K562 (cell line): ENCODE measurements around the gene TMEM132C. TPM values are rescaled to one million over a fixed set of nuclear protein-coding genes. Genes with fewer than 3 reads are reported as not detected.

Experiments used
- ATAC-seq: fragments of 200-7000 bp; cut with Tn5 transposase; 3 replicates; pipeline ENCODE4 v1.9.1; 2020; ENCODE audit warnings: moderate library complexity
- BruUV-seq: library from RNA; stranded (reverse); fragments of 400-500 nt; replicated peaks from 2 replicates; lab custom pipeline; 2021; lab: Mats Ljungman, UMichigan
- CTCF ChIA-PET: fragments of 300-600 bp; formaldehyde crosslinking; extraction: SDS; loops from one replicate; lab custom pipeline; 2021; ENCODE audit warnings: low intra/inter-chr PET ratio; lab: Yijun Ruan, JAX
- POLR2A ChIA-PET: fragments of 300-600, 350-650 bp; sonication (Branson Sonifier 250); formaldehyde crosslinking; extraction: SDS; loops from one replicate; lab custom pipeline; 2021; ENCODE audit warnings: antibody characterized with exemption, inconsistent platforms; lab: Yijun Ruan, JAX
- DNase-seq, 4 experiments: peaks; one replicate each; pipeline versions ENCODE4 v3.0.0 to v3.0.0-alpha.2; 2011 to 2018; ENCODE audit warnings: low spot score in 3 of 4, mixed read lengths in 3 of 4; ENCODE audit errors: extremely low read depth in 1 of 4
- FAIRE-seq: peaks from 2 replicates; lab custom pipeline; 2011; peaks lifted over from hg19 to GRCh38; lab: Jason Lieb, UNC
- H2AFZ ChIP-seq: 2 replicates; pipeline ENCODE4 v1.6.0; 2011; ENCODE audit warnings: low read depth, low read length, control low read depth, inconsistent platforms
- H3K27ac ChIP-seq: fragments of 200-600 bp; 3 replicates; pipeline ENCODE4 v1.8.0; 2011; ENCODE audit warnings: low read depth, mild to moderate bottlenecking, control low read depth, inconsistent platforms, low read length, moderate library complexity, mixed read lengths; ENCODE audit errors: extremely low read depth
- H3K27me3 ChIP-seq, 2 experiments: fragments of 300-600 bp in 1 of 2; 2 replicates in 1 of 2; 3 replicates in 1 of 2; pipeline versions ENCODE4 v1.6.0 to v1.8.0; 2011; ENCODE audit warnings: inconsistent platforms in 2 of 2, low read length in 2 of 2, mild to moderate bottlenecking in 1 of 2, mixed read lengths in 1 of 2, moderate library complexity in 1 of 2; ENCODE audit not compliant: control insufficient read depth in 2 of 2, insufficient read depth in 2 of 2
- H3K36me3 ChIP-seq: fragments of 300-600 bp; 3 replicates; pipeline ENCODE4 v1.8.0; 2011; ENCODE audit warnings: mild to moderate bottlenecking, low read length, inconsistent platforms; ENCODE audit not compliant: control insufficient read depth, insufficient read depth
- H3K4me1 ChIP-seq, 2 experiments: fragments of 200-600 bp in 1 of 2; replicated peaks in 1 of 2; 2 replicates in 1 of 2; 3 replicates in 1 of 2; pipeline versions ENCODE4 v1.5.1 to v1.8.0; 2011; ENCODE audit warnings: inconsistent platforms in 2 of 2, low read length in 2 of 2, mild to moderate bottlenecking in 1 of 2, mixed read lengths in 1 of 2, moderate library complexity in 1 of 2; ENCODE audit not compliant: control insufficient read depth in 2 of 2, insufficient read depth in 2 of 2
- H3K4me2 ChIP-seq: 2 replicates; pipeline ENCODE4 v1.6.1; 2011; ENCODE audit warnings: low read length, control low read depth, inconsistent platforms, mixed read lengths; ENCODE audit not compliant: insufficient read depth
- H3K4me3 ChIP-seq: fragments of 200-600 bp; sonication (generic), shearing (Covaris generic); 2 replicates; pipeline ENCODE4 v1.5.1; 2016; ENCODE audit warnings: control low read depth, inconsistent platforms
- H3K79me2 ChIP-seq: fragments of 200-600 bp; 3 replicates; pipeline ENCODE4 v1.8.0; 2011; ENCODE audit warnings: low read length, inconsistent platforms; ENCODE audit not compliant: control insufficient read depth, insufficient read depth
- H3K9ac ChIP-seq, 2 experiments: 2 replicates each; pipeline versions ENCODE4 v1.6.0 to v1.6.1; 2011; ENCODE audit warnings: low read depth in 2 of 2, low read length in 2 of 2, control low read depth in 1 of 2, inconsistent platforms in 1 of 2, mild to moderate bottlenecking in 1 of 2, mixed read lengths in 1 of 2; ENCODE audit not compliant: insufficient read depth in 1 of 2
- H3K9me1 ChIP-seq: one replicate; pipeline ENCODE4 v1.6.0; 2011; ENCODE audit warnings: inconsistent platforms, mild to moderate bottlenecking, low read length, moderate library complexity; ENCODE audit not compliant: control insufficient read depth, insufficient read depth
- H3K9me3 ChIP-seq: replicated peaks from 2 replicates; pipeline ENCODE4 v1.5.1; 2011; ENCODE audit warnings: low read depth, low read length, inconsistent platforms; ENCODE audit not compliant: control insufficient read depth, insufficient read depth
- H4K20me1 ChIP-seq: replicated peaks from 2 replicates; pipeline ENCODE4 v1.6.1; 2011; ENCODE audit warnings: low read length, inconsistent platforms, mixed read lengths; ENCODE audit not compliant: control insufficient read depth, insufficient read depth
- BRD4 ChIP-seq: fragments of 200-600 bp; sonication (generic); IDR thresholded peaks from 2 replicates; pipeline ENCODE4 v1.6.1; 2017; ENCODE audit warnings: inconsistent platforms
- CBX8 ChIP-seq: fragments of 200-600 bp; sonication (generic); IDR thresholded peaks from 2 replicates; pipeline ENCODE4 v1.6.1; 2012; ENCODE audit warnings: borderline replicate concordance, mixed run types, low read depth, mild to moderate bottlenecking, moderate library complexity, mixed read lengths, low read length, control low read depth, inconsistent platforms; ENCODE audit not compliant: poor library complexity, severe bottlenecking; ENCODE audit errors: extremely low read depth
- CCNT2 ChIP-seq: IDR thresholded peaks from 2 replicates; pipeline ENCODE4 v1.6.1; 2011; ENCODE audit warnings: borderline replicate concordance, low read depth, mild to moderate bottlenecking, moderate library complexity, mixed read lengths, low read length; ENCODE audit not compliant: insufficient read length; ENCODE audit errors: extremely low read depth
- ESRRA ChIP-seq: fragments of 450-650 bp; IDR thresholded peaks from 2 replicates; pipeline ENCODE4 v1.6.1; 2014; ENCODE audit warnings: low read depth, mild to moderate bottlenecking, moderate library complexity, borderline replicate concordance
- ETV6 ChIP-seq, 3 experiments: fragments of 150-350 bp in 1 of 3; sonication (generic) in 1 of 3; formaldehyde crosslinking in 1 of 3; IDR thresholded peaks; 2 replicates each; pipeline versions ENCODE4 v1.6.1 to v1.8.0; 2014 to 2022; ENCODE audit warnings: borderline replicate concordance in 2 of 3, low read depth in 2 of 3, antibody characterized with exemption in 1 of 3, low read length in 1 of 3, mild to moderate bottlenecking in 1 of 3, missing genetic modification reagents in 1 of 3
- KAT2B ChIP-seq: IDR thresholded peaks from one replicate; pipeline ENCODE4 v1.6.1; 2012; ENCODE audit warnings: low read depth, mild to moderate bottlenecking, control low read depth, inconsistent platforms, low read length, moderate library complexity
- MCM2 ChIP-seq: fragments of 450-650 bp; IDR thresholded peaks from 2 replicates; pipeline ENCODE4 v1.6.1; 2017; ENCODE audit warnings: low read depth, mild to moderate bottlenecking
- MECOM ChIP-seq: fragments of 250-450 bp; sonication (Bioruptor Pico); IDR thresholded peaks from 2 replicates; pipeline ENCODE4 v1.8.0; 2022; ENCODE audit warnings: inconsistent platforms
- MEIS2 ChIP-seq: fragments of 450-650 bp; IDR thresholded peaks from 2 replicates; pipeline ENCODE4 v1.6.1; 2014; ENCODE audit warnings: mild to moderate bottlenecking; ENCODE audit not compliant: partially characterized antibody
- NFIX ChIP-seq: fragments of 250-450 bp; sonication (Bioruptor Pico); IDR thresholded peaks from 2 replicates; pipeline ENCODE4 v1.4.0; 2020; ENCODE audit warnings: low read depth, mild to moderate bottlenecking, moderate library complexity
- POLR2AphosphoS5 ChIP-seq: IDR thresholded peaks from 2 replicates; pipeline ENCODE4 v1.6.1; 2011; ENCODE audit warnings: mild to moderate bottlenecking, low read depth, low read length, moderate library complexity; ENCODE audit not compliant: control insufficient read depth, insufficient read depth
- RBFOX2 ChIP-seq: fragments of 200-400 bp; formaldehyde crosslinking; IDR thresholded peaks from 2 replicates; pipeline ENCODE4 v1.6.1; 2017; ENCODE audit warnings: low read depth, mild to moderate bottlenecking, low read length, moderate library complexity
- SIX5 ChIP-seq, 2 experiments: IDR thresholded peaks; 2 replicates each; pipeline ENCODE4 v1.6.1; 2011; ENCODE audit warnings: low read length in 2 of 2, borderline replicate concordance in 1 of 2, low read depth in 1 of 2, mild to moderate bottlenecking in 1 of 2, moderate library complexity in 1 of 2; ENCODE audit not compliant: insufficient read depth in 1 of 2
- UBTF ChIP-seq, 2 experiments: IDR thresholded peaks; 2 replicates each; pipeline ENCODE4 v1.6.1; 2012; ENCODE audit warnings: improper control_type of control experiment in 2 of 2, low read depth in 2 of 2, low read length in 2 of 2, borderline replicate concordance in 1 of 2
- ZNF124 ChIP-seq: sonication (generic); formaldehyde crosslinking; IDR thresholded peaks from 2 replicates; pipeline ENCODE4 v1.8.1; 2022; ENCODE audit warnings: missing genetic modification reagents
- ZNF212 ChIP-seq: fragments of 450-650 bp; formaldehyde crosslinking; IDR thresholded peaks from 2 replicates; pipeline ENCODE4 v1.4.0; 2020; ENCODE audit warnings: mild to moderate bottlenecking
- ZNF232 ChIP-seq: sonication (generic); formaldehyde crosslinking; IDR thresholded peaks from 2 replicates; pipeline ENCODE4 v1.8.0; 2022; ENCODE audit warnings: mild to moderate bottlenecking, missing genetic modification reagents
- ZNF324 ChIP-seq: fragments of 250-450 bp; sonication (Bioruptor Pico); IDR thresholded peaks from 2 replicates; pipeline ENCODE4 v1.4.0; 2020; ENCODE audit warnings: mild to moderate bottlenecking
- ZNF408 ChIP-seq: fragments of 250-450 bp; sonication (Bioruptor Pico); IDR thresholded peaks from 2 replicates; pipeline ENCODE4 v1.4.0; 2020; ENCODE audit warnings: low read depth, mild to moderate bottlenecking, moderate library complexity
- WGBS: fragments of 100-300 bp; shearing (Covaris generic); methylation state at CpG from one replicate; pipeline ENCODE4 v1.1.6; 2016; ENCODE audit warnings: low coverage, mixed read lengths; ENCODE audit not compliant: insufficient coverage; ENCODE audit errors: missing lambda C conversion rate; 5-methylcytosine and 5-hydroxymethylcytosine counted together
- in situ Hi-C: fragments of 300-500 bp; cut with MboI; formaldehyde crosslinking; loops from 4 replicates; pipeline ENCODE4 v1.15.0; 2018; ENCODE audit warnings: inconsistent platforms, mixed read lengths
- intact Hi-C: fragments of 100-400 bp; cut with micrococcal nuclease; formaldehyde crosslinking; loops from 2 replicates; pipeline ENCODE4 v1.14.2; 2022
- polyA plus RNA-seq, 8 experiments: library from polyadenylated mRNA; depleted of rRNA in 4 of 8; stranded (reverse) in 5 of 8; unstranded in 3 of 8; fragments of >200 nt; fragmentation: Nextera tagmentation in 2 of 8; fragmentation: Illumina TruSeq in 1 of 8; extraction: Ambion mirVana in 2 of 8; extraction: Trizol in 1 of 8; gene quantifications; 2 replicates each; pipeline versions ENCODE4 v1.2.1 to v1.2.3, GENCODE V29; 2011 to 2014; ENCODE audit warnings: inconsistent platforms in 1 of 8, missing spikeins in 1 of 8
- total RNA-seq, 7 experiments: library from RNA; depleted of rRNA in 6 of 7; stranded (reverse); fragments of >200 nt in 6 of 7; fragmentation: Illumina TruSeq in 2 of 7; extraction: Trizol in 2 of 7; gene quantifications; 2 replicates each; pipeline versions ENCODE4 v1.2.1 to v1.2.3, GENCODE V29; 2011 to 2021; ENCODE audit warnings: low replicate concordance in 1 of 7

Gene TMEM132C
- total and polyA plus RNA-seq, 9 of the 15 experiments (the other 6 are each of a cell fraction or from before 2014, with no cell fraction given): not detected

GRCh38 chr12:128445415-128446127 lies 178.6 kb downstream of the TMEM132C start:
- WGBS: 0% methylated on average over 13 of the region's 13 CpGs
- Histone ChIP-seq H3K79me2 (no peaks in the 10 kb centered on the region), H3K4me3 (no peak overlapping the region), H2AFZ (no peak overlapping the region), H3K27me3 (peaks cover 2 to 30% of the 10 kb centered on the region in 2 experiments; a peak in 4 of 5 replicates), H3K4me1 (no peaks in the 10 kb centered on the region), H3K9me1 (no peaks in the 10 kb centered on the region), H3K9ac (no peak overlapping the region), H3K9me3 (no peaks in the 10 kb centered on the region), H3K4me2 (no peak overlapping the region), H3K36me3 (no peaks in the 10 kb centered on the region), H4K20me1 (no peaks in the 10 kb centered on the region), H3K27ac (no peak overlapping the region)
- no peak for ATAC-seq
- BruUV-seq: no TSS peak
- no peak for DNase-seq
- in situ Hi-C loops: no loop called here
- TF ChIP-seq ZNF212 (CRISPR knock-in tag): no peak
- no peak for TF ChIP-seq ZNF232 (CRISPR knock-in tag)
- no peak for TF ChIP-seq CCNT2
- no peak for TF ChIP-seq ZNF324 (CRISPR knock-in tag)
- no peak for TF ChIP-seq BRD4
- no peak for TF ChIP-seq SIX5 (IDR thresholded peaks at IDR 0.05; ENCODE audit: borderline replicate concordance in 1 of 2, insufficient read depth in 1 of 2, low read depth in 1 of 2, low read length in 2 of 2)
- TF ChIP-seq ZNF408 (CRISPR knock-in tag): no peak
- no peak for TF ChIP-seq POLR2AphosphoS5
- TF ChIP-seq CBX8: no peak
- no peak for TF ChIP-seq NFIX (CRISPR knock-in tag)
- TF ChIP-seq MCM2: no peak
- TF ChIP-seq MECOM (CRISPR knock-in tag): no peak
- no peak for TF ChIP-seq ETV6 (IDR thresholded peaks at IDR 0.05; ENCODE audit: borderline replicate concordance in 1 of 2, low read depth in 2 of 2, low read length in 1 of 2)
- no peak for TF ChIP-seq ETV6 (CRISPR knock-in tag; IDR thresholded peaks at IDR 0.05; ENCODE audit: borderline replicate concordance)
- TF ChIP-seq ESRRA: no peak
- TF ChIP-seq RBFOX2: no peak
- no peak for TF ChIP-seq ZNF124
- no peak for TF ChIP-seq UBTF (IDR thresholded peaks at IDR 0.05; ENCODE audit: borderline replicate concordance in 1 of 2, low read depth in 2 of 2, low read length in 2 of 2)
- TF ChIP-seq KAT2B: no peak
- no peak for TF ChIP-seq MEIS2
- no peak for FAIRE-seq
- intact Hi-C loops: no loop called here
- ChIA-PET POLR2A (no interaction called here), CTCF (no interaction called here)
